Measurements from ENCODE around the gene PTPRO. TPM values are rescaled to one million over a fixed set of nuclear protein-coding genes. Genes with fewer than 3 reads are reported as not detected.

The PTPRO gene
- total RNA-seq, 1 experiment from 2014 or later = 0.52 TPM

DNA sequence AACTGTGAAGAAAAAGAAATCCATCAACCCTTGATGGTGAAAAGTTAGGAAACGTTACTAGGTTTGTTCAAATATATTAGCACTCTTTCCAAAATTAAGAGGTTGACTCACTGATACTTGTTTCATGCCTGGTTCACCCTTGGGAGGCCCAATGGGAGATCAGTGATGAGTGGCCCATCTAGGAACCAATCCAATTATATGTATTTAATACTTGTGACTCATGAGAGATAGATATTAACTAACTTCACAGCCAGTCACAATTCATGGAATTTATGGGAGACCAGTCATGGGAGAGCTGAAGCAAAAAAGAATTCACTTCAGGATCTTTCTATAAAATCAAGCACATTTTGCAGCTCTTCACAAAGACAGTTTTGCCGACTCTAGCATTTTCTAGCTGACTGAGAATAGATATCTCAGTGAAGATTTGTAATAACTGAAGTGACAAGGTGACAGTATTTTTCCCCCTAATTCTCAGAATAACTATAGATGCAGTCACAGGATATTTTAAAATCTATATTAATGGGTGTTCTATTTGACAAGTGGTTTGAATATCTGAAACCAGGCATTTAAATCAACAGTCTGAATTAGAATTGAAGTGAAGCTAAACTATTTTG lies 236.7 kb downstream of the PTPRO start:
- no peaks in the 10 kb centered on the region for H3K79me2 ChIP-seq (ENCODE audit: insufficient read depth, low read length)
- Mint-ChIP-seq H3K4me1 (peaks cover under 1 to 2% of the 10 kb centered on the region in 2 experiments; a peak in 3 of 4 replicates), H3K27me3 (ENCODE audit: low read depth) (no peaks in the 10 kb centered on the region; the same call in 1 of the 2 replicates), H3K9me3 (no peaks in the 10 kb centered on the region), H3K27ac (no peak overlapping the region), H3K36me3 (ENCODE audit: insufficient read depth in 1 of 3, low read depth in 3 of 3) (no peaks in the 10 kb centered on the region), H3K4me3 (no peak overlapping the region)
- H3K23ac ChIP-seq (ENCODE audit: insufficient read length, low read depth, low read length) = no peak overlapping the region
- H2BK12ac ChIP-seq (ENCODE audit: insufficient read length, low read depth, low read length) = no peak overlapping the region
- H2BK20ac ChIP-seq (ENCODE audit: low read depth, low read length, poor library complexity, severe bottlenecking) = no peak overlapping the region
- H4K91ac ChIP-seq (ENCODE audit: insufficient read length, low read depth, low read length) = no peak overlapping the region
- no peaks in the 10 kb centered on the region for H3K4me1 ChIP-seq (ENCODE audit: insufficient read depth, low read length)
- H3K79me1 ChIP-seq (ENCODE audit: insufficient read depth, low read depth, low read length, poor library complexity, severe bottlenecking) = no peaks in the 10 kb centered on the region
- no peak for TF ChIP-seq CTCF (conservative IDR thresholded peaks at IDR 0.05)
- no peak overlapping the region for H3K4me2 ChIP-seq (ENCODE audit: insufficient read depth, insufficient read length, low read length)
- H3K4ac ChIP-seq (ENCODE audit: low read depth, low read length) = no peak overlapping the region
- no peak overlapping the region for H4K5ac ChIP-seq (ENCODE audit: insufficient read length, low read depth, low read length)
- no peak overlapping the region for H3K56ac ChIP-seq (ENCODE audit: insufficient read length, low read depth, low read length)
- no peak overlapping the region for H3T11ph ChIP-seq (ENCODE audit: low read length)
- no peak overlapping the region for H2AK5ac ChIP-seq (ENCODE audit: insufficient read length, low read length)
- H3K27ac ChIP-seq (ENCODE audit: insufficient read length, low read depth, low read length) = no peak overlapping the region
- H2BK15ac ChIP-seq (ENCODE audit: low read depth, low read length) = no peak overlapping the region
- H3K27me3 ChIP-seq (ENCODE audit: insufficient read depth, low read length) = no peaks in the 10 kb centered on the region
- H2BK120ac ChIP-seq (ENCODE audit: low read depth, low read length, poor library complexity, severe bottlenecking) = no peak overlapping the region
- no peak overlapping the region for H4K8ac ChIP-seq (replicated peaks; ENCODE audit: insufficient read length, low read depth, low read length)
- H3K14ac ChIP-seq (ENCODE audit: insufficient read depth, low read length) = no peak overlapping the region
- no peaks in the 10 kb centered on the region for H4K20me1 ChIP-seq (ENCODE audit: control insufficient read depth, insufficient read depth, insufficient read length)
- H2BK5ac ChIP-seq (ENCODE audit: insufficient read length, low read length) = no peak overlapping the region
- no peak overlapping the region for H2AFZ ChIP-seq (ENCODE audit: low read length)
- no CpG with 5 or more reads among the region's 2 CpGs for WGBS (ENCODE audit: extremely low coverage, insufficient read length, low lambda C conversion rate)
- H3K9ac ChIP-seq (ENCODE audit: extremely low read depth, insufficient read length, low read length) = no peak overlapping the region
- no peaks in the 10 kb centered on the region for H3K23me2 ChIP-seq (ENCODE audit: insufficient read length, low read depth, low read length, poor library complexity, severe bottlenecking)
- H3K18ac ChIP-seq (ENCODE audit: insufficient read length, low read depth, low read length) = no peak overlapping the region
- no peak for DNase-seq
- no peaks in the 10 kb centered on the region for H3K9me3 ChIP-seq (ENCODE audit: control insufficient read depth, low read depth, low read length)

All from H9 (cell line).